OCI-LY7 (cell line): ENCODE data around the gene C19orf85.

Source experiments
- CTCF ChIP-seq: fragments of 200-600 bp; sonication (generic); conservative IDR thresholded peaks from 2 replicates; pipeline ENCODE4 v1.5.1; 2014; ENCODE audit warnings: mild to moderate bottlenecking, antibody characterized with exemption, low read length, moderate library complexity, mixed read lengths
- EZH2phosphoT487 ChIP-seq: fragments of 200-600 bp; sonication (generic); IDR thresholded peaks from 2 replicates; pipeline ENCODE4 v1.6.1; 2018; ENCODE audit warnings: low read depth, borderline replicate concordance, mild to moderate bottlenecking, mixed run types, antibody characterized with exemption, low read length, moderate library complexity, mixed read lengths

GRCh38 chr19:55483706-55484592 lies 19.4 kb upstream of the C19orf85 start:
- TF ChIP-seq CTCF (no peak), EZH2phosphoT487 (no peak)
